ENCODE results near the gene CA9.

GRCh38 chr9:35703906-35704672, 30.4 kb downstream of the CA9 start:
- TF ChIP-seq CTCF (IDR thresholded peaks at IDR 0.05) (no peak), EZH2phosphoT487 (IDR thresholded peaks at IDR 0.05) (no peak)

Data from neural progenitor cell (in vitro differentiated cells).